GM19455 (cell line): Measurements from ENCODE around the gene OR5B2.
"Not testable (repeated sequence)": the region's sequence is repeated elsewhere in the genome, so short reads cannot be mapped to it uniquely, and the experiment has no call there.

Source experiments
- ATAC-seq: cut with Tn5 transposase; IDR thresholded peaks from one replicate; pipeline ENCODE4 v1.9.1; 2021; ENCODE audit not compliant: unreplicated experiment

The OR5B2 gene

DNA sequence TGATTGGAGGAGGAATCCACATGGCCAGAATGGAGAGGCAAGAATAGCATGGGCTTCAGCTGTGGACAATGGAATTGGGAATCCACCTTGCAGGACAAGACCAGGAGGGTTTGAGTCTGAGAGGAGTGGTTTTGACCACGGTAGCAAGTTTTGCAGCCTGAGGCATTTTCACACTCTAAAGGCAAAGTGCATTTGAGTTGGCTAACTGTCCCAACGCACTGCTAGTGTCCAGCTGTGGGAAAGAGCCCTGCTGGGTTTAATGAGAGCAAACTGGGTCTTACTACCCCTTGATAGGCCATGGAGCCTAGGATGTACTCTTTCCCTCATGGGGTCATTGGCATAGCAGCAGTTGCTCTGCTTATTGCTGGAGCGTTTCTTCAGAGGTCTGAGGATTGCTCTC, at the start of gene OR5B2:
TSS of gene OR5B2 (minus strand) at position 101 of the 400 bp plus-strand sequence. CDS start 4,860 bp downstream, outside the sequence.
- ATAC-seq, result no peak

DNA sequence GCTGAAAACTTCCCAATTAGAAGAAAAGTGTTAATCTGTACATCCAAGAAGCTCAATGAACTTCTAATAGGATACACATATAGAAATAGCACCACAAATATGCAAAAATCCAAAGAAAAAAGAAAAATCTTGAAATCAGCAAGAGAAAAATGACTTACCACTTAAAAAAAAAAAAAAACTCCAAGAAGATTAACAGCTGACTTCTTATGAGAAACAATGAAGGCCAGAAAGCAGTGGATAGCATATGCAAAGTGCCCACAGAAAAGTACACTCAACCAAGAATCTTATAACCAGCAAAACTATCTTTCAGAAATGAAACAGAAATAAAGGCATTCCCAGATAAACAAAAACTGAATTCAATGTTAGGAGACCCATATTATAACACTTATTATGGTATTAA, 44.0 kb upstream of the OR5B2 start:
- ATAC-seq, result no peak

DNA sequence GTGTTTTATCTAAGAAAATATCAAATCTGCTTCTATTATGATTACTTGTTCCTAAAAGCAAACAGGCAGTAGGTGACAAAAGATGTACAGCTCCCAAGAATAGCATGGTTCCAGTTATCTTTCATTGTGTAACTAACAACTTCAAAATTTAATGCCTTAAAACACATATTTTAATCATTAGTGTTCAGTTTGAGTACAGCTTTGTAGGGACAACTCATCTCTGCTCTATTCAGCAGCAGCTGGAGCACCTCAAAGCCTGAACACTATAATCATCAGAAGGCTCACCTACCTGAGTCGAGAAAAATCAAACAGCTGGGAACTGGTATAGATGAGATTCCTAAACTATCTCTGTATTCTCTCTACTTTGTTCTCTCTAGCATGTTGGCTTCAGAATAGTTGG, 38.4 kb upstream of the OR5B2 start:
- ATAC-seq, result no peak

DNA sequence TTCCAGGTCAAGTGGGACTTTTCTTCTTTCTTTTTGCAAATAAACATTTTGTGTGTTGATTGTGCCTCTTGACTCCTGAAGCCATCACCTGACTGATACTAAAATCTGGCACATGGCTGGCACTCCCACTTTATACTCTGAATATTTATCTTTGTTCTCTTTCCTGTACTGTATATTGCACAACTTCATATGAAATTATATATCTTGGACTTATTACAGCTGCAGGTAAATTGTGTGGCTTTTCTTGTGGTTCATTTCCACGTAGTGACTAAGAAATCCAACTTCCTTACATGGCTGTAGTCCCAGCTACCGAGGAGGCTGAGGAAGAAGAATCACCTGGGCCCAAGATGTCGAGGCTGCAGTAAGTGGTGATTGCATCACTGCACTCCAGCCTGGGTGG, 37.8 kb upstream of the OR5B2 start:
- no peak for ATAC-seq

DNA sequence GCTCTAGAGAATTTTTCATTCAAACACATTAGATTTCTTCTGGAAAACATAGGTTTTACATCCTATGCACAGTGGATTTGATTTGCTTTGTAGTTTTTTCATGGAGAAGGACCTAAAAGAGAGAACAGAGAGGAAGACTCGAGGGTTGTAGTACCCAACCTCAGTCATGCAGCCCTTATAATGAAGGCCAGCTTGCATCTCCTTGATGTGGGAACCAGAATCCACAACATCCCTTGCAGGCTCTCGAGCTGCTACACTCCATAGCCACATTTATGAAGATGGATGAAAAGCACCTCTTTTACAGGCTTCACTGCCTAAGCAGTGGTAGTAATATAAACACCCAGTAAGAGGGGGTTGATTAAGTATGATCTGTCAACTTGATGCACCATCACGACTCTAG, 23.7 kb upstream of the OR5B2 start:
- ATAC-seq, result no peak

DNA sequence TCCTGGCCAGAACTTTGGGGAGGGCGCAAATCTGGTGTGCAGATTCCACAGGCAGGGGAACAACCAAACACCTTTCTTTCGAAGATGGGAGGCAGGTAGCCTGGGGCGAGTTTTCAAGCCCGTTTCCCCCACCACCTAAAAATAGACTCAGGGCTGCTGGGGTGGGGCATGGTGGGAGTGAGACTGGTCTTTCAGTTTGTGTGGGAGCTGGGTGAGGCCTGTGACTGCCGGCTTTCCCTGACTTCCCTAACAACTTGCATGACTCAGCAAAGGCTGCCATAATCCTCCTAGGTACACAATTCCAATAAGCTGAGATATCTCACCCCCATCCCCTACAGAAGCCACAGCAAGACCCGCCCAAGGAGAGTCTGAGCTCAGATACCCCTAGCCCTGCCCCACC, 18.4 kb upstream of the OR5B2 start:
- ATAC-seq, result no peak

DNA sequence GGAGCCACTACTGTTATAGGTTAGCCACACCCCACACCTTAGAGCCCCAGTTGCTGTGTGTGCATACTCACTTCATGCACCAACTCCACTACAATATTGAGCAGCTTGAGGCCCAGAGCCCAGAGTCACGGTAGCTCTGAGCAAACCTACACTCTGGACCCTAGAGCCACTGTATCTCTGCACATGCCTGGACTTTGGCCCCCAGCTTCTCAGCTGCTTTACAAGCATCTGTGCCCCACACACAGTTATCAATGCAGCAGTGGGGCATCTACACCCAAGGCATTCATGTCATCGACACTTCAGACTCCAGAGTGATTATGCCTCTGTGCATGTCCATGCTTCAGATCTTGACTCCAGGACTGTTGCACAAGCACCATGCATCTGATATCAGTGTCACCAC, 16.4 kb upstream of the OR5B2 start:
- ATAC-seq, result no peak

DNA sequence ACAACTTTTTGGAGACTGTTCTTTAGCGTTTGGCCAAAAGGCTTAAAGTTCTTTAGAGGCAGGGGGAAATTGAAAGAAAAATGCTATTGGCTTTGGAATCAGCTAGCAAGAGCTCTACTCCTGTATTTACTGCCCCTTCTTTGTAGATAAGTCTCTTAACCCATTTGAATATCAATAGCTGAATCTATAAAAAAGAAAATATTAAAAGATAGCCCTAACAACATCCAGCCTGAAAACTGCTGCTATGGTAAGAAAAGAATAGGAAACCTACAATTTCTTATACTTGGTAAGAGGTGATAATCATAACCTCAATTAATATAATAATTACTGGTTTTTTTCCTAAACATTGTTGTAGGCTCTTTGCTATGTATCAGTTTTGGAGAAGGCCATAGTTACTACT, 14.2 kb upstream of the OR5B2 start, which contains the start of gene OR5B12:
TSS of gene OR5B12 (minus strand) at position 101 of the 400 bp plus-strand sequence. CDS start 2,085 bp downstream, outside the sequence.
- ATAC-seq, result no peak

DNA sequence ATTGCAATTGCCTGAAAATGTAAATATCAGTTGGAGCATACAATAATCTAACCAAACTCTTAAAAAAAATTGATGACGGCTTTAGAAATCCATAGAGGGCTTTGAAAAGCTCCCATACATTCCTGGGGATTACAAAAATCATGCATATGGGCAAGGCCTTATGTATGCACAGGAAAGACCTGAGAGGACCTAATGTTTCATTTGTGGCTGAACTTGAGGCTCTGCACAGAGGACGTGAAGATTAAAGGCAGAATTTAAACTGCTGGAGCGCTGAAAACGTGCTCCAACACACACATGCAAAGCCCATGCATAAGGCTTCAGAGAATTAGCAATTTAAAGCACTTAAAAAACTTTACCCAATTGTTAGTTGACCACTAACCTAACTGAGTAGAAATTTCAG, 10.6 kb upstream of the OR5B2 start:
- no peak for ATAC-seq

DNA sequence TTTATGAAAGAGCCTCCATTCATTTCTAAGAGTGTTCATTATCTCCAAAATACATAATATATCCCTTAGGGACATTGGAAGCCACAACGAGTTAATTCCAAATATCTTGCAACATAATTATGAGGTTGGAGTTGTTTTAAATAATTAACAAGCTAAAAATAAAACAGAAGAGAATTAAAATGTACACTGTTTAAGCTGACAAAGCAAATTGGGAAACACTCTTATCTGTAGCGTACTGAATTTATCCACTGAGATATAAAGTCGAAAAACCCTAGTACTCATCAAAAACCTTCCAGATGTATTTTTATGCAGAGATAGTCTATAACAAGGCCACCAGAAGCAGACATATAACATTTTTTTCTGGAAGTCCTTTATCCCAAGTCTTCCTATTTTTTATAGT, 6.3 kb upstream of the OR5B2 start:
- no peak for ATAC-seq

DNA sequence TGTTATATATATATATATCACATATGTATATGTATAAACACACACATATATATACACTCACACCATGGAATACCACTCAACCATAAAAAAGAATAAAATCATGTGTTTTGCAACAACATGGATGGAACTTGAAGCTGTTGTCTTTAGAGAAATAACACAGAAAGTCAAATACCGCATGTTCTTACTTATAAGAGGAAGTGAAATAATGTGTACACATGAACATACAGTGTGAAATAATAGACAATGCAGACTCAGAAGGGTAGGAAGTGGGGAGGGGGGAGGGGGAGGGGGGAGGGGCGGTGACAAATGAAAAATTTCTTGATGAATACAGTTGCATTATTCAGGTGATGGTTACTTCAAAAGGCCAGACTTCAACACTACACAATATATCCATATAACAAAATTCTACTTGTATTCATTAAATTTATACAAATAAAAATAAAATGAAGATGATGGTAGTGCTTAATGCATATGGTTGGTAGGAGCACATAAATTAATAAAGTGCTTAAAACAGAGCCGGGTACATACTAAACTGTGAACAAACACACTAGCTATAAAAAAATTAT, 5.8 kb upstream of the OR5B2 start:
- ATAC-seq, result no peak

DNA sequence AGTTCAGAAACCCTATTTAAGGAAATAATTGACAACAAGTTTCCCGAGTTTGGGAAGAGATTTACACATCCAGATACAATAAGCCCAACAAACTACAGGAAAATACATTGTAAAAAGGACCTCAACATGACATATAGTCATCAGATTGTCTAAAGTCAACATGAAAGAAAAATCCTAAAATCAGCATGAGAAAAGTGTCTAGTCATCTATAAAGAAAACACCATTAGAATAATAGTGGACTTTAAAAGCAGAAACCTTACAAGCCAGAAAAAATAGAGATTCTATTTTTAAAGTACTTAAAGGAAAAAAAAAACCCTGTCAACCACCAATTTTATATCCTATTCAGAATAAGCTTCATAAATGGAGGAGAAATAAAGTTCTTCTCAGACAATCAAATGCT, 1.4 kb upstream of the OR5B2 start:
- ATAC-seq, result no peak

DNA sequence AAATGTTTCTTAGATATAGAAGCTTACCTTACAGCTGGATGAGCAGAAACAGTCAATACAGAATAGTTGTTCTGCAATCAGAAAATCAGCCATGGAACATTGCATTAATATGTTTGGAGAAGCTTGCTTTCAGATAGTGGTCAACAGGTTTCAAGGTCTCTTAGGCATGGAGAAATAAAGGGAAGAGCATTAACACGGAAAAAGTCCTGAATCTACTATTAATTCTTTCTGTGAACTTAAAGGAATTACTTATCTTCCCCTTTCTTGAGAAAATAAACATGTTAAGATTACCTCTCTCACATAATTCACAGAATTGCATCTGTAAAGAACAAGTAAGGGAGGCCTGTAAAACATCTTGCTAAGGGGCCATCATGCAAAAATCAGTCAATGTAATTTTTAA, 21.1 kb downstream of the OR5B2 start, which contains the start of gene OR5B3:
TSS of gene OR5B3 (minus strand) at position 101 of the 400 bp plus-strand sequence. CDS start 3,465 bp downstream, outside the sequence.
- ATAC-seq, result no peak

DNA sequence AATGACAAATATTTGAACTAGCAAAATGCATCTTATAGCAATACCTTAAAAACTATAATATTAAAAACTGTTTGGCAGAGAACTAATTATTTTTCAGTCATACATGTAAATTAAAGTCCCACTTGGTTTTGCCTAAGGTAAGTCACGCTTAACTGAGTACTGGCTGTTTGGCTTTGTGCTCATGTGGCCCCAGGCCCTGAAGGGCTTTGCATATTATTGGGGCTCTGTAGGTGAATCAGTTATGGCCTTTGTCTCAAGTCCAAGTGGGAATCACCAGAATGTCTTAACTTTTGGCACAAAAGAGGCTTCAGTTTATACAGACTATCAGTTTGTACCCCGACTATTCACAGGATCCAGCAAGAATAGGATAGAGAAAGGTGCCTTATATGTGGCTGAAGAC, 28.3 kb downstream of the OR5B2 start:
- not testable (repeated sequence) for ATAC-seq

DNA sequence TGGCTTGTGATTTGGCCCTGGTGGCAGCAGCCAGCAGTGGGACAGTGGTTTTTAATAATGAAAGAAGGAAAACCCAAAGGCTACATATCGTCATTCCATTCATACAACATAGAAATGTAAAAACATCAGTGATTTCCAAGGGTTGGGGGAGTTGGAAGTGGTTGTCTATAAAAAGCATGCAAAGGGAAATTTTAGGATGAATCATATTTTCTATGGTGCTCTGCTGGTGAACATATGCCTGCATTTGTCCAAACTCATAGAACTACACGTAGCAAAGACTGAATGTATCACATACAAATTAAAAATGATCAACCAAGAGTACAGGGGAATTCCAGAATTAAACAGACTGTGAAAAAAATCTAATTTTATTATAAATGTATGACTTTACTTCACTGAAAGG, 32.3 kb downstream of the OR5B2 start:
- ATAC-seq, result no peak

DNA sequence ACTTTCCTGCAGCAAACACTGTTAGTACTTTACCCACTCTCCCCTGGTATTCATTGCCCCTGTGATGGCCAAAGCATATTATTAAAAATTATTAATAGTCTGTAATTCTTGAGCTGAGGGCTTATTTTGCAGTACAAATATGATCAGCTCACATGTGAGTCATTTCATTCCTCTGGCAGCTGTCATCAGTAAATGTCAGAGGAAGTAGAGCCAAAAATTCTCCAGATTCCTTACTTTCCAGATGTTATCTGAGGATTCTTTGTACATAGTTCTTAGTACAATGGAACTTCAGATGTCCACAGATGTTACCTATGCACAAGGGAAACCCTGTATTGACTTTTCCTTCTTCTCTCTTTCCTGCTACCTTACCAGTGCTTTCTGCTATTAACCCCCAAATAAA, 33.7 kb downstream of the OR5B2 start:
- no peak for ATAC-seq

DNA sequence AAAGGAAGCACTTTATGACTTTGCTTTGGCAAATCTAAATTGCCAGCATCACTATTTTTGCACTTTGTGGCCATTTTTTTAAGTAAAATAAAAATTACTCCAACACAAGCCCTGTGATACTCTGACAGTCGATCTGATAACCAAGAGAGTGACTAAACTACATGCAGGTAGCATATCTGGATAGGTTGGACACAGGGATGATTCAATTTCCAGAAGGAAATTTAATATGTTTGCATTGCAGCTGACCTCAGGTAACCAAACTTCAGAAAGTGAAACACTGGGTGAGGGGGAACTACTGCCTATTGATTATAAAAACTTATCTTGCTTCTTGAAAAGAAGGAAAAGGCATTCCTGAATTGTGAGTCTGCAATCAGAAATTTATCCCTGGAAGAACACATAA, 35.2 kb downstream of the OR5B2 start:
- ATAC-seq, result no peak

DNA sequence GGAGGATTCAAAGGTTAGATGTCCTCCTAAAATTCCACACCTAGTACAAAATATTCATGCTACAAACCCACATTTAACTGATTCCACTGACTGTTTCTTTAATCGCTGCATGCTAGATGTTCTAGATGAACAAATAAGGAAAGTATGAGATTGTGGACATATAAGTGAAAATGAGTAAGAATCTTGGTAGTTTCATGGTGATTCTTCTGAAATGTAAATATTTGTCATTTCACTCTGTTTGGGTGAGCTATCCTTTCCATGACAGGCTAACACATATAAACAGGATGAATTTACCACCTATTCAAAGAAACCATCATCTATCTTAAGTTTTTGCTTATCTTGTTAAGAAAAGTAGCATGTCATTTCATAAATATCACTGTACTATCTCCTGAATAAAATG, 36.0 kb downstream of the OR5B2 start:
- no peak for ATAC-seq

DNA sequence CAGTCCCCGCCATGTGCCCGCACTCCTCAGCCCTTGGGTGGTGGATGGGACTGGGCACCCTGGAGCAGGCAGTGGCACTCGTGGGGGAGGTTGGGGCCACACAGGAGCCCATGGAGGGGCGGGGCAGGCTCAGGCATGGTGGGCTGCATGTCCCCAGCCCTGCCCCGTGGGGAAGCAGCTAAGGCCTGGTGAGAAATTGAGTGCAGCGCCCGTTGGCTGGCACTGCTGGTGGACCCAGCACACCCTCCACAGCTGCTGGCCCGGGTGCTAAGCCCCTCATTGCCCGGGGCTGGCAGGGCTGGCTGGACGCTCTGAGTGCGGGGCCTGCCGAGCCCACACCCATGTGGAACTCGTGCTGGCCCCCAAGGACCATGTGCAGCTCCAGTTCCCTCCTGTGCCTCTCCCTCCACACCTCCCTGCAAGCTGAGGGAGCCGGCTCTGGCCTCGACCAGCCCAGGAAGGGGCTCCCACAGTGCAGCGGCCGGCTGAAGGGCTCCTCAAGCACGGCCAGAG, 37.3 kb downstream of the OR5B2 start:
- ATAC-seq, result no peak
